ENCODE measurements around the gene DMD. TPM values are rescaled to one million over a fixed set of nuclear protein-coding genes. Genes with fewer than 3 reads are reported as not detected.

DMD gene
- total and polyA plus RNA-seq, 2 of the 8 experiments (the other 6 are each of a cell fraction or from before 2014, with no cell fraction given): 4.8 to 7.4 TPM

GRCh38 chrX:31092970-31093638 lies 2118.2 kb downstream of the DMD start:
- CTCF ChIA-PET (ENCODE audit: partially characterized antibody): no interaction called here

More at GRCh38 chrX:31092970-31093638, 2118.2 kb downstream of the DMD start:
- H3K9me3 ChIP-seq (ENCODE audit: insufficient read depth in 2 of 2, low read depth in 1 of 2, low read length in 1 of 2): no peaks in the 10 kb centered on the region
- no peak overlapping the region for H3K9ac ChIP-seq (replicated peaks in 1 of 4; ENCODE audit: extremely low read depth in 1 of 4, low read depth in 3 of 4, low read length in 3 of 4)
- WGBS, 2 experiments (ENCODE audit: extremely low coverage in 1 of 2, insufficient coverage in 1 of 2, insufficient read length in 1 of 2, insufficient replicate concordance in 2 of 2, low coverage in 1 of 2, low lambda C conversion rate in 2 of 2, missing lambda C conversion rate in 1 of 2): 84% methylated on average over 3 of the region's 3 CpGs; no CpG with 5 or more reads in 1 of the 2 experiments
- H3K14ac ChIP-seq (ENCODE audit: insufficient read length): no peak overlapping the region
- DNase-seq (ENCODE audit: low read depth in 1 of 2, low spot score in 2 of 2) (no peak), FAIRE-seq (no peak)
- no peaks in the 10 kb centered on the region for H3K23me2 ChIP-seq (ENCODE audit: low read depth, low read length)
- POLR2A ChIA-PET (ENCODE audit: partially characterized antibody): no interaction called here
- H3K23ac ChIP-seq (ENCODE audit: insufficient read length): no peak overlapping the region
- no peak overlapping the region for H3K4ac ChIP-seq (replicated peaks; ENCODE audit: insufficient read length, low read depth, low read length)
- H3K36me3 ChIP-seq (ENCODE audit: control insufficient read depth in 2 of 4, insufficient read depth in 4 of 4, low read length in 3 of 4): no peaks in the 10 kb centered on the region
- H2AFZ ChIP-seq (ENCODE audit: low read length): no peak overlapping the region
- no peak overlapping the region for H2BK12ac ChIP-seq (ENCODE audit: low read depth, low read length)
- H3K79me2 ChIP-seq (ENCODE audit: control insufficient read depth in 1 of 2, insufficient read depth in 2 of 2, low read length in 2 of 2): no peaks in the 10 kb centered on the region
- no peak overlapping the region for H2BK5ac ChIP-seq (ENCODE audit: low read depth, low read length)
- H2BK120ac ChIP-seq (replicated peaks; ENCODE audit: low read depth, low read length): no peak overlapping the region
- no peaks in the 10 kb centered on the region for H3K4me1 ChIP-seq (replicated peaks in 1 of 4; ENCODE audit: control insufficient read depth in 3 of 4, insufficient read depth in 4 of 4, low read length in 3 of 4)
- no peak overlapping the region for H3K56ac ChIP-seq (replicated peaks; ENCODE audit: insufficient read length, low read depth, low read length)
- no peak overlapping the region for H3K4me2 ChIP-seq (ENCODE audit: insufficient read depth in 1 of 2, low read depth in 2 of 2, low read length in 2 of 2)
- H3K27me3 ChIP-seq (replicated peaks in 1 of 4; ENCODE audit: control insufficient read depth in 3 of 4, extremely low read depth in 1 of 4, insufficient read depth in 3 of 4, low read length in 3 of 4): no peaks in the 10 kb centered on the region
- H3K18ac ChIP-seq (ENCODE audit: extremely low read depth, low read length): no peak overlapping the region
- no peak overlapping the region for H3K4me3 ChIP-seq (ENCODE audit: extremely low read depth in 1 of 4, insufficient read depth in 2 of 4, low read depth in 3 of 4, low read length in 4 of 4)
- H3K79me1 ChIP-seq (ENCODE audit: low read depth, low read length): no peaks in the 10 kb centered on the region
- no peak overlapping the region for H4K5ac ChIP-seq (ENCODE audit: insufficient read length, low read depth, low read length)
- H2BK20ac ChIP-seq (ENCODE audit: low read length): no peak overlapping the region
- TF ChIP-seq EP300 (IDR thresholded peaks at IDR 0.05; ENCODE audit: borderline replicate concordance in 1 of 2, low read depth in 2 of 2, low read length in 2 of 2) (no peak), TBP (IDR thresholded peaks at IDR 0.05; ENCODE audit: low read depth, low read length) (no peak), E2F6 (IDR thresholded peaks at IDR 0.05) (no peak), TEAD4 (IDR thresholded peaks at IDR 0.05; ENCODE audit: low read depth, low read length) (no peak), RAD21 (IDR thresholded peaks at IDR 0.05 in 1 of 2, conservative IDR thresholded peaks at IDR 0.05 in 1 of 2; ENCODE audit: low read depth in 2 of 2, low read length in 2 of 2) (no peak), FOSL1 (IDR thresholded peaks at IDR 0.05; ENCODE audit: insufficient read depth, low read depth, low read length) (no peak), KDM5A (IDR thresholded peaks at IDR 0.05; ENCODE audit: low read length) (no peak)
- no peak overlapping the region for H2AK5ac ChIP-seq (ENCODE audit: low read depth, low read length)
- no peak overlapping the region for H2BK15ac ChIP-seq (ENCODE audit: low read length)
- H3K27ac ChIP-seq (ENCODE audit: low read depth, low read length): no peak overlapping the region
- H4K91ac ChIP-seq (replicated peaks; ENCODE audit: insufficient read length, low read length): no peak overlapping the region
- no peak overlapping the region for H4K8ac ChIP-seq (ENCODE audit: extremely low read depth, insufficient read depth, low read length)
- no peaks in the 10 kb centered on the region for H4K20me1 ChIP-seq (replicated peaks in 1 of 2; ENCODE audit: control insufficient read depth in 1 of 2, insufficient read depth in 2 of 2, low read length in 2 of 2)

All from H1 (cell line).